ENCODE results near the gene CTNND2.

DNA sequence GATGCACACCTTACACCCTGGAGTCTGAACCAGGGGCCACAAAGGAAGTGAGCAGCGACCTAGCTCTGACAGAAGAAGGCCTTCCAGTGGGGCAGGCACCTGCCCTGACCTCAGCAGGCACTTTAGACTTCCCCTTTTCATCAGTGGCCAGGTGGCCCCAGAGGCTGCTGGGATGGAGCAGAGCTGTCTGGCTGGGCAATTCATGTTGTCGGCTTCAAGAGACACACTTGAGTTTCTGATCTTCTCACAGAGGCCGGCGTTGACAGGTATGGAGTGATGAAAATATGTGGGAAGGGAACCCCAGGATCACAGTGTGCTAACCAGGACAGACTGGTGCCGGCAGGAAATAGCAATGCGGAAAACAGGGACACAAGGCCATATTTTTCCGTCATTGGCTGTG lies 375.5 kb downstream of the CTNND2 start:
- TF ChIP-seq CREM (IDR thresholded peaks at IDR 0.05; ENCODE audit: low read depth) (no peak), JUND (IDR thresholded peaks at IDR 0.05; ENCODE audit: low read depth, low read length) (no peak), STAT1 (conservative IDR thresholded peaks at IDR 0.05) (no peak)
- TF ChIP-seq, protein P1, sequence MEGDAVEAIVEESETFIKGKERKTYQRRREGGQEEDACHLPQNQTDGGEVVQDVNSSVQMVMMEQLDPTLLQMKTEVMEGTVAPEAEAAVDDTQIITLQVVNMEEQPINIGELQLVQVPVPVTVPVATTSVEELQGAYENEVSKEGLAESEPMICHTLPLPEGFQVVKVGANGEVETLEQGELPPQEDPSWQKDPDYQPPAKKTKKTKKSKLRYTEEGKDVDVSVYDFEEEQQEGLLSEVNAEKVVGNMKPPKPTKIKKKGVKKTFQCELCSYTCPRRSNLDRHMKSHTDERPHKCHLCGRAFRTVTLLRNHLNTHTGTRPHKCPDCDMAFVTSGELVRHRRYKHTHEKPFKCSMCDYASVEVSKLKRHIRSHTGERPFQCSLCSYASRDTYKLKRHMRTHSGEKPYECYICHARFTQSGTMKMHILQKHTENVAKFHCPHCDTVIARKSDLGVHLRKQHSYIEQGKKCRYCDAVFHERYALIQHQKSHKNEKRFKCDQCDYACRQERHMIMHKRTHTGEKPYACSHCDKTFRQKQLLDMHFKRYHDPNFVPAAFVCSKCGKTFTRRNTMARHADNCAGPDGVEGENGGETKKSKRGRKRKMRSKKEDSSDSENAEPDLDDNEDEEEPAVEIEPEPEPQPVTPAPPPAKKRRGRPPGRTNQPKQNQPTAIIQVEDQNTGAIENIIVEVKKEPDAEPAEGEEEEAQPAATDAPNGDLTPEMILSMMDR (IDR thresholded peaks at IDR 0.05 in 2 of 3, conservative IDR thresholded peaks at IDR 0.05 in 1 of 3; ENCODE audit: control insufficient read depth in 2 of 3, extremely low read depth in 1 of 3, insufficient read depth in 1 of 3, low read depth in 3 of 3, low read length in 3 of 3): no peak
- TF ChIP-seq, protein P2, sequence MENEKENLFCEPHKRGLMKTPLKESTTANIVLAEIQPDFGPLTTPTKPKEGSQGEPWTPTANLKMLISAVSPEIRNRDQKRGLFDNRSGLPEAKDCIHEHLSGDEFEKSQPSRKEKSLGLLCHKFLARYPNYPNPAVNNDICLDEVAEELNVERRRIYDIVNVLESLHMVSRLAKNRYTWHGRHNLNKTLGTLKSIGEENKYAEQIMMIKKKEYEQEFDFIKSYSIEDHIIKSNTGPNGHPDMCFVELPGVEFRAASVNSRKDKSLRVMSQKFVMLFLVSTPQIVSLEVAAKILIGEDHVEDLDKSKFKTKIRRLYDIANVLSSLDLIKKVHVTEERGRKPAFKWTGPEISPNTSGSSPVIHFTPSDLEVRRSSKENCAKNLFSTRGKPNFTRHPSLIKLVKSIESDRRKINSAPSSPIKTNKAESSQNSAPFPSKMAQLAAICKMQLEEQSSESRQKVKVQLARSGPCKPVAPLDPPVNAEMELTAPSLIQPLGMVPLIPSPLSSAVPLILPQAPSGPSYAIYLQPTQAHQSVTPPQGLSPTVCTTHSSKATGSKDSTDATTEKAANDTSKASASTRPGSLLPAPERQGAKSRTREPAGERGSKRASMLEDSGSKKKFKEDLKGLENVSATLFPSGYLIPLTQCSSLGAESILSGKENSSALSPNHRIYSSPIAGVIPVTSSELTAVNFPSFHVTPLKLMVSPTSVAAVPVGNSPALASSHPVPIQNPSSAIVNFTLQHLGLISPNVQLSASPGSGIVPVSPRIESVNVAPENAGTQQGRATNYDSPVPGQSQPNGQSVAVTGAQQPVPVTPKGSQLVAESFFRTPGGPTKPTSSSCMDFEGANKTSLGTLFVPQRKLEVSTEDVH (IDR thresholded peaks at IDR 0.05; ENCODE audit: low read depth, partially characterized antibody): no peak

All from GM12878 (cell line).